Keratinocyte (primary cell): ENCODE measurements around the gene CHRNA1. TPM values are rescaled to one million over a fixed set of nuclear protein-coding genes. Genes with fewer than 3 reads are reported as not detected.

Experiments
- DNase-seq: peaks from one replicate; pipeline ENCODE4 v3.0.0-alpha.2; 2011; ENCODE audit warnings: low read depth, missing footprints, low spot score
- FAIRE-seq: peaks from 2 replicates; lab custom pipeline; 2011; peaks lifted over from hg19 to GRCh38; lab: Jason Lieb, UNC
- H2AFZ ChIP-seq: 2 replicates; pipeline ENCODE4 v1.6.0; 2012; ENCODE audit warnings: low read length, control low read depth, inconsistent platforms; ENCODE audit not compliant: control insufficient read depth
- H3K27ac ChIP-seq: 2 replicates; pipeline ENCODE4 v1.5.1; 2011; ENCODE audit warnings: low read length; ENCODE audit not compliant: control insufficient read depth, insufficient read depth
- H3K27me3 ChIP-seq: 3 replicates; pipeline ENCODE4 v1.6.0; 2011; ENCODE audit warnings: low read length; ENCODE audit not compliant: control insufficient read depth, insufficient read depth; ENCODE audit errors: extremely low read depth
- H3K36me3 ChIP-seq, 2 experiments: 2 replicates in 1 of 2; 3 replicates in 1 of 2; pipeline ENCODE4 v1.5.1; 2011; ENCODE audit warnings: low read length in 2 of 2, mild to moderate bottlenecking in 1 of 2; ENCODE audit not compliant: control insufficient read depth in 2 of 2, insufficient read depth in 2 of 2; ENCODE audit errors: extremely low read depth in 1 of 2
- H3K4me1 ChIP-seq: 3 replicates; pipeline ENCODE4 v1.5.1; 2011; ENCODE audit warnings: low read length; ENCODE audit not compliant: control insufficient read depth, insufficient read depth; ENCODE audit errors: extremely low read depth
- H3K4me2 ChIP-seq: 3 replicates; pipeline ENCODE4 v1.6.0; 2011; ENCODE audit warnings: low read depth, low read length; ENCODE audit not compliant: control insufficient read depth, insufficient read depth; ENCODE audit errors: extremely low read depth
- H3K4me3 ChIP-seq, 3 experiments: fragments of 200-600 bp in 1 of 3; sonication (generic) in 1 of 3; 2 replicates in 2 of 3; 3 replicates in 1 of 3; pipeline ENCODE4 v1.5.1; 2011 to 2016; ENCODE audit warnings: low read length in 3 of 3, mild to moderate bottlenecking in 3 of 3, control low read depth in 2 of 3, inconsistent platforms in 1 of 3, low read depth in 1 of 3, mixed read lengths in 1 of 3, mixed run types in 1 of 3, moderate library complexity in 1 of 3; ENCODE audit not compliant: control insufficient read depth in 2 of 3, insufficient read depth in 2 of 3; ENCODE audit errors: extremely low read depth in 1 of 3
- H3K79me2 ChIP-seq: 2 replicates; pipeline ENCODE4 v1.6.0; 2012; ENCODE audit warnings: low read length; ENCODE audit not compliant: control insufficient read depth, insufficient read depth
- H3K9ac ChIP-seq: 3 replicates; pipeline ENCODE4 v1.6.0; 2011; ENCODE audit warnings: low read length; ENCODE audit not compliant: control insufficient read depth, insufficient read depth; ENCODE audit errors: extremely low read depth
- H3K9me1 ChIP-seq: 3 replicates; pipeline ENCODE4 v1.6.0; 2011; ENCODE audit warnings: low read length; ENCODE audit not compliant: control insufficient read depth, insufficient read depth; ENCODE audit errors: extremely low read depth
- H3K9me3 ChIP-seq: 2 replicates; pipeline ENCODE4 v1.5.1; 2012; ENCODE audit warnings: low read depth, low read length; ENCODE audit not compliant: control insufficient read depth
- H4K20me1 ChIP-seq: 3 replicates; pipeline ENCODE4 v1.6.0; 2011; ENCODE audit warnings: low read length; ENCODE audit not compliant: control insufficient read depth, insufficient read depth; ENCODE audit errors: extremely low read depth
- EZH2 ChIP-seq: IDR thresholded peaks from one replicate; pipeline ENCODE4 v1.6.1; 2012; ENCODE audit warnings: inconsistent platforms, mild to moderate bottlenecking, low read length, moderate library complexity
- dilution Hi-C: fragments of 300-500 bp; cut with MboI; formaldehyde crosslinking; loops from one replicate; pipeline ENCODE4 v1.7.0; 2020; ENCODE audit warnings: low sequenced_read_pairs; ENCODE audit not compliant: extremely low pct_ligation_motif_present
- polyA plus RNA-seq, 5 experiments: library from polyadenylated mRNA; depleted of rRNA in 3 of 5; stranded (reverse) in 3 of 5; stranded (forward) in 1 of 5; unstranded in 1 of 5; fragments of >200 nt; gene quantifications; 1 replicate in 1 of 5; 2 replicates in 3 of 5; 3 replicates in 1 of 5; pipeline versions ENCODE4 v1.2.1 to v1.2.3, GENCODE V29; 2011 to 2012; ENCODE audit warnings: missing spikeins in 2 of 5, low read depth in 1 of 5, low replicate concordance in 1 of 5
- TF ChIP-seq, protein P1 (sequence below), 3 experiments: IDR thresholded peaks in 1 of 3; conservative IDR thresholded peaks in 1 of 3; optimal IDR thresholded peaks in 1 of 3; 2 replicates in 2 of 3; 3 replicates in 1 of 3; pipeline versions ENCODE3 to v1.5.1; 2011; ENCODE audit warnings: low read length in 3 of 3, mild to moderate bottlenecking in 3 of 3, moderate library complexity in 2 of 3, control low read depth in 1 of 3, inconsistent platforms in 1 of 3; ENCODE audit not compliant: insufficient read depth in 2 of 3; ENCODE audit errors: extremely low read depth in 1 of 3

CHRNA1 gene
- polyA plus RNA-seq, 1 donor (not counting 4 experiments of a cell fraction or from before 2014, with no cell fraction given) = not detected

DNA sequence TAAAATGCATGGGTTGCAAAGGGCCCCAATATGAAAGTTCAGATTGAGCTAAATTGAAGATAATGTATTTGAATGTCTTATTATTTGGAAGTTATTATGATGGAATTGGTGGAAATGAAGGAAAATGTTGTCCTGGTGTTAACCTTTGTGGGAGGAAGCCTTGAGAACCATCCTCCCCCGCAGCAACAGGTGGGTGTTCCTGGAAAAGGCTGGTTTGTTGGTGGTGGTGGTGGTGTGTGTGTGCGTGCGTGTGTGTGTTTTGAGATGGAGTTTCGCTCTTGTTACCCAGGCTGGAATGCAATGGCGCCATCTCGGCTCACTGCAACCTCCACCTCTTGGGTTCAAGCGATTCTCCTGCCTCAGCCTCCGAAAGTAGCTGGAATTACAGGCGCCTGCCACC is 36.2 kb downstream of the CHRNA1 start:
- Histone ChIP-seq H3K4me1 (peaks cover 5% of the 10 kb centered on the region), H3K27me3 (peaks cover 35% of the 10 kb centered on the region), H3K79me2 (no peaks in the 10 kb centered on the region), H2AFZ (no peak overlapping the region), H3K27ac (no peak overlapping the region), H3K9me3 (no peaks in the 10 kb centered on the region), H3K9me1 (no peaks in the 10 kb centered on the region), H3K36me3 (no peaks in the 10 kb centered on the region), H3K4me3 (no peak overlapping the region), H4K20me1 (no peaks in the 10 kb centered on the region), H3K4me2 (no peak overlapping the region), H3K9ac (no peak overlapping the region)
- no peak for TF ChIP-seq EZH2
- TF ChIP-seq, protein P1, sequence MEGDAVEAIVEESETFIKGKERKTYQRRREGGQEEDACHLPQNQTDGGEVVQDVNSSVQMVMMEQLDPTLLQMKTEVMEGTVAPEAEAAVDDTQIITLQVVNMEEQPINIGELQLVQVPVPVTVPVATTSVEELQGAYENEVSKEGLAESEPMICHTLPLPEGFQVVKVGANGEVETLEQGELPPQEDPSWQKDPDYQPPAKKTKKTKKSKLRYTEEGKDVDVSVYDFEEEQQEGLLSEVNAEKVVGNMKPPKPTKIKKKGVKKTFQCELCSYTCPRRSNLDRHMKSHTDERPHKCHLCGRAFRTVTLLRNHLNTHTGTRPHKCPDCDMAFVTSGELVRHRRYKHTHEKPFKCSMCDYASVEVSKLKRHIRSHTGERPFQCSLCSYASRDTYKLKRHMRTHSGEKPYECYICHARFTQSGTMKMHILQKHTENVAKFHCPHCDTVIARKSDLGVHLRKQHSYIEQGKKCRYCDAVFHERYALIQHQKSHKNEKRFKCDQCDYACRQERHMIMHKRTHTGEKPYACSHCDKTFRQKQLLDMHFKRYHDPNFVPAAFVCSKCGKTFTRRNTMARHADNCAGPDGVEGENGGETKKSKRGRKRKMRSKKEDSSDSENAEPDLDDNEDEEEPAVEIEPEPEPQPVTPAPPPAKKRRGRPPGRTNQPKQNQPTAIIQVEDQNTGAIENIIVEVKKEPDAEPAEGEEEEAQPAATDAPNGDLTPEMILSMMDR (optimal IDR thresholded peaks at IDR 0.05 in 1 of 3, IDR thresholded peaks at IDR 0.05 in 1 of 3, conservative IDR thresholded peaks at IDR 0.05 in 1 of 3; ENCODE audit: extremely low read depth in 1 of 3, insufficient read depth in 2 of 3, low read length in 3 of 3) = no peak
- no peak for FAIRE-seq
- dilution Hi-C loops = no loop called here
- DNase-seq = no peak

GRCh38 chr2:174726212-174726611 is 38.1 kb downstream of the CHRNA1 start:
- Histone ChIP-seq H3K27ac (no peak overlapping the region), H3K9me3 (no peaks in the 10 kb centered on the region), H3K9ac (no peak overlapping the region), H3K36me3 (no peaks in the 10 kb centered on the region), H2AFZ (no peak overlapping the region), H3K4me3 (no peak overlapping the region), H3K4me2 (no peak overlapping the region), H3K9me1 (no peaks in the 10 kb centered on the region), H4K20me1 (no peaks in the 10 kb centered on the region), H3K79me2 (no peaks in the 10 kb centered on the region), H3K4me1 (peaks cover 5% of the 10 kb centered on the region), H3K27me3 (peaks cover 30% of the 10 kb centered on the region)
- no peak for TF ChIP-seq EZH2
- TF ChIP-seq, protein P1 (optimal IDR thresholded peaks at IDR 0.05 in 1 of 3, IDR thresholded peaks at IDR 0.05 in 1 of 3, conservative IDR thresholded peaks at IDR 0.05 in 1 of 3; ENCODE audit: extremely low read depth in 1 of 3, insufficient read depth in 2 of 3, low read length in 3 of 3) = no peak
- dilution Hi-C loops = no loop called here
- DNase-seq (no peak), FAIRE-seq (no peak)
